Naive thymus-derived CD8-positive, alpha-beta T cell (primary cell): Measurements from ENCODE around the gene GNB1L. TPM values are rescaled to one million over a fixed set of nuclear protein-coding genes. Genes with fewer than 3 reads are reported as not detected.

Experiments used
- ATAC-seq, 2 donors: fragments of 150-1000 bp; cut with Tn5 transposase in 1 of 2; sonication (Bioruptor Pico), chemical (Tn5 transposase) in 1 of 2; 1 replicate in 1 of 2; 2 replicates in 1 of 2; pipeline ENCODE4 v1.10.0; 2021; ENCODE audit warnings: mild to moderate bottlenecking in 2 of 2, moderate library complexity in 2 of 2
- POLR2A ChIA-PET: fragments of 350-600 bp; sonication (Branson Sonifier 250); formaldehyde crosslinking; loops from one replicate; lab custom pipeline; 2021; ENCODE audit warnings: antibody characterized with exemption; lab: Charles Lee
- DNase-seq, 10 donors: peaks; one replicate each; pipeline versions ENCODE4 v3.0.0 to v3.0.0-alpha.2; 2020 to 2022
- H3K27ac Mint-ChIP-seq, 10 donors: one replicate each; pipeline ENCODE4 v1.8.0; 2020 to 2022; ENCODE audit warnings: mild to moderate bottlenecking in 10 of 10, mixed read lengths in 10 of 10, moderate library complexity in 4 of 10, inconsistent platforms in 1 of 10
- H3K27me3 Mint-ChIP-seq, 5 donors: one replicate each; pipeline ENCODE4 v1.8.0; 2021 to 2022; ENCODE audit warnings: mixed read lengths in 5 of 5
- H3K36me3 Mint-ChIP-seq, 3 donors: one replicate each; pipeline ENCODE4 v1.8.0; 2020 to 2022; ENCODE audit warnings: mixed read lengths in 3 of 3, mild to moderate bottlenecking in 2 of 3, inconsistent platforms in 1 of 3
- H3K4me1 Mint-ChIP-seq, 4 donors: one replicate each; pipeline ENCODE4 v1.8.0; 2021 to 2022; ENCODE audit warnings: mixed read lengths in 4 of 4
- H3K4me3 Mint-ChIP-seq, 10 donors: one replicate each; pipeline ENCODE4 v1.8.0; 2020 to 2022; ENCODE audit warnings: mild to moderate bottlenecking in 10 of 10, mixed read lengths in 10 of 10, moderate library complexity in 6 of 10, inconsistent platforms in 1 of 10
- H3K9me3 Mint-ChIP-seq, 9 donors: one replicate each; pipeline ENCODE4 v1.8.0; 2020 to 2022; ENCODE audit warnings: mixed read lengths in 9 of 9, mild to moderate bottlenecking in 3 of 9, inconsistent platforms in 1 of 9, moderate library complexity in 1 of 9
- polyA plus RNA-seq, 3 donors: library from polyadenylated mRNA; unstranded; fragments of 300-500 nt; fragmentation: Illumina TruSeq; gene quantifications; one replicate each; pipeline ENCODE4 v1.2.3, GENCODE V29; 2021
- total RNA-seq, 8 experiments: library from RNA in 2 of 8; stranded (reverse) in 2 of 8; gene quantifications; one replicate each; pipeline ENCODE4 v1.2.3 and lab custom pipeline; 2021 to 2026

The GNB1L gene
- total and polyA plus RNA-seq, 5 experiments from 2014 or later = 11.0 to 18.7 (median 12.5) TPM

GRCh38 chr22:19853058-19853878 lies 1.4 kb downstream of the GNB1L start:
- no peak for DNase-seq
- H3K27ac Mint-ChIP-seq = peak overlapping the region; percentile 72 to 99 (median 95)
- no peaks in the 10 kb centered on the region for H3K9me3 Mint-ChIP-seq

GRCh38 chr22:19852177-19852781 lies 2.4 kb downstream of the GNB1L start:
- Mint-ChIP-seq H3K4me3 (peak overlapping the region; percentile 92 to 99 (median 96)), H3K4me1 (peaks cover 29 to 68% (median 53%) of the 10 kb centered on the region in 4 donors), H3K27me3 (no peaks in the 10 kb centered on the region), H3K9me3 (no peaks in the 10 kb centered on the region), H3K36me3 (peaks cover 0 to 32% (median 2%) of the 10 kb centered on the region in 3 donors), H3K27ac (peak overlapping the region in 9 of 10 donors; percentile 44 to 99 (median 95))
- ATAC-seq = no peak
- no peak for DNase-seq
- POLR2A ChIA-PET = interaction anchor here (0.7 to 7.5 kb wide), 2 partner anchors 40 to 69 kb away, joined by 3 to 120 read pairs; no protein-coding TSS in a partner anchor

More at GRCh38 chr22:19853058-19853878, 1.4 kb downstream of the GNB1L start:
- H3K36me3 Mint-ChIP-seq = peaks cover 0 to 28% (median 0%) of the 10 kb centered on the region in 3 donors
- peaks cover 27 to 70% (median 60%) of the 10 kb centered on the region in 4 donors for H3K4me1 Mint-ChIP-seq
- no peaks in the 10 kb centered on the region for H3K27me3 Mint-ChIP-seq
- H3K4me3 Mint-ChIP-seq = peak overlapping the region; percentile 92 to 99 (median 96)
- no peak for ATAC-seq
- POLR2A ChIA-PET = interaction anchor here (1.4 to 7.5 kb wide), 4 partner anchors 8 to 264 kb away, joined by 3 to 120 read pairs (median 14); partner anchors contain the start of gene TRMT2A

DNA sequence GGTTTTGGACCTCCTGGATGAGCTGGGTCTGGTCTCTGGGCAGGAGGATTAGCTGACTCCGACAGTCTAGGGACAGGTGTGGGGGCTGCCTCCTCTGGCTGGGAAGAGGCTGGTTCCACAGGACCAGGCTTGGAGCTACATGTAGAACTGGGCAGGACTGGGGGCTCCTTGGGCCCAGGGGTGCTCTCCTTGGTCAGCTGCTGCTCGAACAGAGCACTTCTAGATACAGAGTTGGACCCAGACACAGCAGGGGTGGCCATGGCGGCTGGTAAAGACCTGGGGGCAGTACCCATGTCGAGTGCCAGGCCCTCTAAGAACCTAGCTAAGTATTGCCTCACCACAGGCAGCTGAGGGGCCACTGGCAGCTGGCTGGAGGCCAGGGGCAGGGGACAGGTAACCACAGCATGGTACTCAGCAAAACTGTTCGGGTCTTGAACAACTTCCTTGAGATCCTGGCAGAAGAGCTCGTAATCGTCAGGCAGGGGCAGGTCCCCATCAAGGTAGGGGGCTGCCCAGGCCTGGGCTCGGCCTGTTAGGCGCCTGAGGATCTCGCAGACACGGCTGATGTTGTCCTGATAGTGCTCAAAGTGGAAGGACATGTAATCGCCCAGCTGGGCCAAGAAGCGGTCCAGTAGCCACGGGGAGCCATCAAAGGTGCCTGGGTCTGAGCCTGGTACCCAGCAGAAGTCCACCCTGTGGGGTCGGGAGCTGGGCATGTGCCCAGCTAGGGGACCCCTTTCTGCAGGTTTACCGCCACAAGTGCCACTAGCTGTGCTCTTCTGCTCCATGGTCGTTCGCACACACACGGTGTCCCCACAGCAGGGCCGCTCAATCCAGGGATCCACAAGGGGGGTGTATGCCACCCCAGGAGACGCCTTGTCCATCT lies 3.1 kb downstream of the GNB1L start:
- DNase-seq (no peak), ATAC-seq (no peak)
- Mint-ChIP-seq H3K27me3 (no peaks in the 10 kb centered on the region), H3K27ac (peak overlapping the region in 6 of 10 donors; percentile 19 to 95 (median 56)), H3K4me3 (peak overlapping the region in 7 of 10 donors; percentile 14 to 99 (median 95)), H3K36me3 (peaks cover 0 to 32% (median 3%) of the 10 kb centered on the region in 3 donors), H3K4me1 (peaks cover 29 to 63% (median 46%) of the 10 kb centered on the region in 4 donors), H3K9me3 (no peaks in the 10 kb centered on the region)
- POLR2A ChIA-PET = interaction anchor here (0.7 to 7.5 kb wide), 2 partner anchors 40 to 68 kb away, joined by 3 to 120 read pairs; no protein-coding TSS in a partner anchor

DNA sequence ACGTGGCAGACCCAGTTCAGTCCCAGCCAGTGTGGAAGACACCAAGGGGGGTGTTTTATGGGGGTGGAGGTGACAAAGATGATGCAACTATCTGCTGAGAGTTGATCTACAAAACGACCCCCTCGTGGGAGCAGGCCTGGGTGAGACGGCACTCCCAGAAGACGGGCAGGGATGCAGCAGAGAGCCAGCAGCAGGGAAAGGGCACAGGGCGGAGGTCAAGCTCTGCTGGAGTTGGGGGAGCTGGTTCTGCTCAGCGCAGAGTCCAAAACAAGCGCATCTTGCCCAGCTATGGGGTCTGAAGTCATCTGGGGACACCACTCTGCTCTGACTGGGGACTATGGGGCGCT lies 3.9 kb downstream of the GNB1L start:
- ATAC-seq = no peak
- no peaks in the 10 kb centered on the region for H3K9me3 Mint-ChIP-seq
- H3K27me3 Mint-ChIP-seq = no peaks in the 10 kb centered on the region
- no peak for DNase-seq
- peak overlapping the region in 6 of 10 donors; percentile 19 to 70 (median 54) for H3K27ac Mint-ChIP-seq
- POLR2A ChIA-PET = interaction anchor here (7.5 kb wide), 1 partner anchor 41 kb away, joined by 120 read pairs; no protein-coding TSS in a partner anchor
- peaks cover 0 to 32% (median 3%) of the 10 kb centered on the region in 3 donors for H3K36me3 Mint-ChIP-seq
- peak overlapping the region in 1 of 10 donors; percentile 56 for H3K4me3 Mint-ChIP-seq
- H3K4me1 Mint-ChIP-seq = peaks cover 31 to 63% (median 48%) of the 10 kb centered on the region in 4 donors

- H3K9me3 Mint-ChIP-seq = no peaks in the 10 kb centered on the region
- H3K4me1 Mint-ChIP-seq = peaks cover 35 to 65% (median 51%) of the 10 kb centered on the region in 4 donors
- H3K36me3 Mint-ChIP-seq = peaks cover 0 to 32% (median 3%) of the 10 kb centered on the region in 3 donors
- ATAC-seq (no peak), DNase-seq (no peak)
- H3K27ac Mint-ChIP-seq = peak overlapping the region in 8 of 10 donors; percentile 6 to 70 (median 48)
- POLR2A ChIA-PET = interaction anchor here (0.8 to 7.5 kb wide), 2 partner anchors 19 to 42 kb away, joined by 3 to 120 read pairs; no protein-coding TSS in a partner anchor
- no peaks in the 10 kb centered on the region for H3K27me3 Mint-ChIP-seq
- H3K4me3 Mint-ChIP-seq = peak overlapping the region in 1 of 10 donors; percentile 56
Observed at GRCh38 chr22:19849835-19850762, 4.6 kb downstream of the GNB1L start.

GRCh38 chr22:19848298-19849224 lies 6.1 kb downstream of the GNB1L start:
- POLR2A ChIA-PET = interaction anchor here (0.6 to 0.8 kb wide), 3 partner anchors 17 to 729 kb away, joined by 3 to 4 read pairs (median 4); no protein-coding TSS in a partner anchor
- DNase-seq (no peak), ATAC-seq (no peak)
- no peaks in the 10 kb centered on the region for H3K9me3 Mint-ChIP-seq
- peaks cover 0 to 31% (median 3%) of the 10 kb centered on the region in 3 donors for H3K36me3 Mint-ChIP-seq
- no peak overlapping the region for H3K4me3 Mint-ChIP-seq
- no peaks in the 10 kb centered on the region for H3K27me3 Mint-ChIP-seq
- H3K4me1 Mint-ChIP-seq = peaks cover 40 to 74% (median 58%) of the 10 kb centered on the region in 4 donors
- peak overlapping the region in 6 of 10 donors; percentile 4 to 77 (median 59) for H3K27ac Mint-ChIP-seq

- H3K4me3 Mint-ChIP-seq = no peak overlapping the region
- DNase-seq (no peak), ATAC-seq (no peak)
- H3K27me3 Mint-ChIP-seq = no peaks in the 10 kb centered on the region
- peaks cover 29 to 61% (median 46%) of the 10 kb centered on the region in 4 donors for H3K4me1 Mint-ChIP-seq
- H3K27ac Mint-ChIP-seq = peak overlapping the region in 1 of 10 donors; percentile 44
- no peaks in the 10 kb centered on the region for H3K9me3 Mint-ChIP-seq
- H3K36me3 Mint-ChIP-seq = peaks cover 0 to 28% (median 3%) of the 10 kb centered on the region in 3 donors
- POLR2A ChIA-PET = interaction anchor here (1.3 kb wide), 1 partner anchor 39 kb away, joined by 3 read pairs; no protein-coding TSS in a partner anchor
Observed at GRCh38 chr22:19847345-19847632, 7.4 kb downstream of the GNB1L start.

DNA sequence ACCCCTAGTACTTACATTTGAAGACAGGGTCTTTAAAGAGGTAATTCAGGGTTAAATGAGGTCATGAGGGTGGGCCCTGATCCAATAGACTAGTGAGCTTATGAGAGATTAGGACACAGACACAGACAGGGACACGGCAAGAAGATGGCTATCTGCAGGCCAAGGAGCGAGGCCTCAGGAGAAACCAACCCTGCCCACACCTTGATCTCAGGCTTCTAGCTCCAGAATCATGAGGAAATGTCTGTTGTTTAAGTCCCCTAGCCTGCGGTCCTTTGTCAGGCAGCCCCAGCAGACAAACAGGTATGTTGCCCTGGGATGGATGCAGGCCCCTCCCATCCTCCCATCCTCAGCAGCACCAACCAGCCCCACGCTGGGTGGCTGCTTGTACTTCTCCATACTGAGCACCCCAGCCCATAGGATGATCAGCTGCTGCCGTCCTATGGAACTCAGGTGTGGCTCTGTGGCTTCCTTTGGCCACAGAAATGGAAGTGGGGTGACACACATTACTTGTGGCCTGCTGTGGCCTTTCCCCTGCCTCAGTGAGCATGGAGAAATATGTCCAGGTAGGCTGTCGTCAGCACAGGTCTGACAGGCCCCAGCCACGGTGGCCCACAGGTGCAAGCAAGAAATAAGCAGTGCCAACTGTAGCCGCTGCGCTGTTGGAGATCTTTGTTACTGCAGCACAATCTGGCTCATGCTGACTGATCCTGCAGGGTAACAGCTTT lies 7.9 kb downstream of the GNB1L start:
- POLR2A ChIA-PET = interaction anchor here (1.3 kb wide), 1 partner anchor 40 kb away, joined by 3 read pairs; no protein-coding TSS in a partner anchor
- Mint-ChIP-seq H3K9me3 (no peaks in the 10 kb centered on the region), H3K27me3 (no peaks in the 10 kb centered on the region), H3K4me3 (no peak overlapping the region), H3K27ac (peak overlapping the region in 3 of 10 donors; percentile 20 to 73 (median 56)), H3K36me3 (peaks cover 0 to 24% (median 3%) of the 10 kb centered on the region in 3 donors), H3K4me1 (peaks cover 25 to 56% (median 44%) of the 10 kb centered on the region in 4 donors)
- no peak for ATAC-seq
- no peak for DNase-seq

DNA sequence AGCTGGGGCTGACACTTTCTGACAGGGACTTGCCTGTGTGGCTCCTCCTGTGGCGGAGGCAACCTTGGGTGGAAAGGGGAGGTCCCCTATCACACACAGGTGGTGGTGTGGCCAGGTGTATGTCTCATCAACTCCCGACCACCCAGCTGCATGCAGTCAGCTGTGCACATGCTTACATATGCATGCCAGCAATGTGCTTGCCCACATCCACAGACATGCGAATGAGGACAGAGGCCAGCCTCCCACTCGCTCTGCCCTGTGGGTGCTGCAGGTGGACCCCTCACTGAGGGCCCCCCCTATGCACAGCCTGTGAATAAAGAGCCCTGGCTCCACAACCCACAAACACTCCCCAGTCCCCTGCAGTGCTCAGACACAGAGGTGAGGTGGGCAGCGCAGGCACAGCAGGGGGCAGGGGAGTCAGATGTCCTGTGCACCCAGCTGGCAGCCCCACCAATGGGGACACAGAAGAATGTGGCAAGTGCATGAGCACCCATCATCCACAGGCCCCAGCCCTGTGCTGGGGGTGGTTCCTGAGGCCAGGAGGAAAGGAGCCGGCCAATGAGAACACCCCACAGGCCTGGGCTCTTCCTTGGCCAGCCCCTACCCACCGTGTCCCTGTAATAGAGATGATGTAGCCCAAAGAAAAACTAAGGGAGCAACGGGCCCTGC lies 9.5 kb downstream of the GNB1L start:
- H3K27ac Mint-ChIP-seq = peak overlapping the region; percentile 71 to 94 (median 92)
- peak overlapping the region in 9 of 10 donors; percentile 63 to 83 (median 76) for H3K4me3 Mint-ChIP-seq
- no peaks in the 10 kb centered on the region for H3K27me3 Mint-ChIP-seq
- peak; percentile 60 to 71 for ATAC-seq
- POLR2A ChIA-PET = interaction anchor here (1.1 to 2.9 kb wide), 4 partner anchors 10 to 47 kb away, joined by 3 to 24 read pairs (median 4); partner anchors contain the start of genes GNB1L and RTL10
- H3K9me3 Mint-ChIP-seq = no peaks in the 10 kb centered on the region
- H3K36me3 Mint-ChIP-seq = peaks cover 0 to 17% (median 3%) of the 10 kb centered on the region in 3 donors
- DNase-seq = no peak
- H3K4me1 Mint-ChIP-seq = peaks cover 25 to 50% (median 39%) of the 10 kb centered on the region in 4 donors
